Breast epithelium (tissue), 4 donors: Measurements from ENCODE around the gene ATP5IF1. TPM values are rescaled to one million over a fixed set of nuclear protein-coding genes. Genes with fewer than 3 reads are reported as not detected.

Experiments
- DNase-seq, 2 donors: peaks; one replicate each; pipeline ENCODE4 v3.0.0-alpha.2; 2019; ENCODE audit warnings: low spot score in 2 of 2
- H3K27ac ChIP-seq, 2 donors: fragments of 200-600 bp; sonication (generic) in 1 of 2; one replicate each; pipeline ENCODE4 v1.5.1; 2016 to 2019; ENCODE audit warnings: mild to moderate bottlenecking in 1 of 2
- H3K27me3 ChIP-seq, 2 donors: fragments of 200-600 bp; sonication (generic) in 1 of 2; one replicate each; pipeline versions ENCODE4 v1.5.1 to v1.6.0; 2017 to 2019; ENCODE audit warnings: control low read depth in 1 of 2, mild to moderate bottlenecking in 1 of 2
- H3K36me3 ChIP-seq: fragments of 200-600 bp; one replicate; pipeline ENCODE4 v1.5.1; 2019
- H3K4me1 ChIP-seq, 2 donors: fragments of 200-600 bp; sonication (generic); one replicate each; pipeline ENCODE4 v1.5.1; 2016 to 2019; ENCODE audit warnings: control low read depth in 1 of 2
- H3K4me3 ChIP-seq, 3 donors: fragments of 200-600 bp; sonication (generic); 1 replicate in 2 of 3; 2 replicates in 1 of 3; pipeline ENCODE4 v1.5.1; 2016 to 2019; ENCODE audit warnings: mild to moderate bottlenecking in 3 of 3, moderate library complexity in 2 of 3
- H3K9me3 ChIP-seq, 2 donors: fragments of 200-600 bp; sonication (generic) in 1 of 2; one replicate each; pipeline ENCODE4 v1.5.1; 2016 to 2019; ENCODE audit warnings: control low read depth in 1 of 2
- CTCF ChIP-seq, 3 donors: fragments of 450-650 bp; IDR thresholded peaks; one replicate each; pipeline ENCODE4 v1.5.1; 2016 to 2017; ENCODE audit warnings: antibody characterized with exemption in 3 of 3, mild to moderate bottlenecking in 3 of 3, moderate library complexity in 3 of 3
- POLR2A ChIP-seq: fragments of 450-650 bp; IDR thresholded peaks from one replicate; pipeline ENCODE4 v1.6.1; 2016; ENCODE audit warnings: antibody characterized with exemption, mild to moderate bottlenecking, moderate library complexity
- POLR2AphosphoS5 ChIP-seq, 3 donors: sonication (generic); formaldehyde crosslinking; IDR thresholded peaks; one replicate each; pipeline ENCODE4 v1.6.1; 2017; ENCODE audit warnings: antibody characterized with exemption in 3 of 3
- intact Hi-C: fragments of 100-400 bp; cut with DNase I; formaldehyde crosslinking; loops from one replicate; pipeline ENCODE4 v1.15.1; 2023; ENCODE audit warnings: low total_unique reads
- total RNA-seq, 3 donors: library from RNA; depleted of rRNA; stranded (reverse); fragments of >200 nt; gene quantifications; one replicate each; pipeline ENCODE4 v1.1.0, GENCODE V29; 2016

ATP5IF1 gene
- total RNA-seq, 3 donors from 2014 or later, result 137 to 147 (median 138) TPM

GRCh38 chr1:28280977-28281381 is 45.1 kb downstream of the ATP5IF1 start:
- Histone ChIP-seq H3K4me1 (no peaks in the 10 kb centered on the region), H3K9me3 (no peaks in the 10 kb centered on the region), H3K27ac (peak overlapping the region in 1 of 2 donors; percentile 75), H3K27me3 (no peaks in the 10 kb centered on the region), H3K4me3 (no peak overlapping the region), H3K36me3 (peaks cover 5% of the 10 kb centered on the region)
- no peak for DNase-seq
- TF ChIP-seq CTCF (IDR thresholded peaks at IDR 0.05), result no peak
- no peak for TF ChIP-seq POLR2AphosphoS5 (IDR thresholded peaks at IDR 0.05)
- intact Hi-C loops, result no loop called here

- TF ChIP-seq CTCF (IDR thresholded peaks at IDR 0.05) (no peak), POLR2AphosphoS5 (IDR thresholded peaks at IDR 0.05) (no peak), POLR2A (no peak)
- Histone ChIP-seq H3K27me3 (no peaks in the 10 kb centered on the region), H3K4me1 (no peaks in the 10 kb centered on the region), H3K9me3 (no peaks in the 10 kb centered on the region), H3K27ac (peak overlapping the region in 1 of 2 donors; percentile 36), H3K36me3 (peaks cover 5% of the 10 kb centered on the region), H3K4me3 (no peak overlapping the region)
- DNase-seq, result no peak
- intact Hi-C loops, result no loop called here
Measured at GRCh38 chr1:28281608-28282425, 45.9 kb downstream of the ATP5IF1 start.

GRCh38 chr1:28282426-28283407 is 46.8 kb downstream of the ATP5IF1 start:
- TF ChIP-seq POLR2A, result no peak
- no peak for TF ChIP-seq CTCF (IDR thresholded peaks at IDR 0.05)
- no peak for TF ChIP-seq POLR2AphosphoS5 (IDR thresholded peaks at IDR 0.05)
- intact Hi-C loops, result no loop called here
- Histone ChIP-seq H3K9me3 (no peaks in the 10 kb centered on the region), H3K27me3 (no peaks in the 10 kb centered on the region), H3K4me1 (no peaks in the 10 kb centered on the region), H3K4me3 (no peak overlapping the region), H3K27ac (peak overlapping the region in 1 of 2 donors; percentile 33), H3K36me3 (peaks cover 5% of the 10 kb centered on the region)
- DNase-seq, result no peak

- intact Hi-C loops, result no loop called here
- Histone ChIP-seq H3K9me3 (no peaks in the 10 kb centered on the region), H3K4me1 (no peaks in the 10 kb centered on the region), H3K36me3 (no peaks in the 10 kb centered on the region), H3K4me3 (no peak overlapping the region), H3K27me3 (no peaks in the 10 kb centered on the region), H3K27ac (no peak overlapping the region)
- DNase-seq, result no peak
- no peak for TF ChIP-seq POLR2AphosphoS5 (IDR thresholded peaks at IDR 0.05)
- TF ChIP-seq CTCF (IDR thresholded peaks at IDR 0.05), result no peak
- TF ChIP-seq POLR2A, result no peak
Measured at GRCh38 chr1:28286111-28286510, 50.2 kb downstream of the ATP5IF1 start.

Other genes starting within 250 kb of the ATP5IF1 start
- 10 to 100 TPM; 12.2 to 22.6 (median 18.1) TPM for gene EYA3, start 147.5 kb upstream of the ATP5IF1 start, total RNA-seq
- 1 to 10 TPM; 5.6 to 8.3 (median 6.2) TPM for gene PTAFR, start 59.4 kb upstream of the ATP5IF1 start, total RNA-seq
- 10 to 100 TPM; 67.8 to 76.4 (median 75.4) TPM for gene DNAJC8, start 3.1 kb upstream of the ATP5IF1 start, total RNA-seq
- gene SESN2, start 23.4 kb downstream of the ATP5IF1 start, total RNA-seq, result 10 to 100 TPM in 2 of 3 donors, 1 to 10 TPM in 1; 10.0 to 16.0 (median 12.5) TPM
- gene MED18, start 92.9 kb downstream of the ATP5IF1 start, total RNA-seq, result 10 to 100 TPM in 2 of 3 donors, 1 to 10 TPM in 1; 8.3 to 14.4 (median 12.6) TPM
- 10 to 100 TPM; 17.1 to 29.6 (median 25.9) TPM for gene PHACTR4, start 133.6 kb downstream of the ATP5IF1 start, total RNA-seq